Activated naive CD8-positive, alpha-beta T cell treated with anti-CD3 and anti-CD28 coated beads, Interleukin-2, amount 50 U/mL, for 16 hours (primary cell): ENCODE results near the gene RAD51B.

Experiments
- DNase-seq: peaks from one replicate; pipeline ENCODE4 v3.0.0-alpha.2; 2020; ENCODE audit warnings: low read depth, low spot score

RAD51B gene

GRCh38 chr14:68401855-68402254 lies 582.3 kb downstream of the RAD51B start:
- no peak for DNase-seq

GRCh38 chr14:68402525-68403101 lies 583.0 kb downstream of the RAD51B start:
- no peak for DNase-seq

- no peak for DNase-seq
Measured at GRCh38 chr14:68403191-68404145, 583.9 kb downstream of the RAD51B start.

GRCh38 chr14:68404146-68404527 lies 584.6 kb downstream of the RAD51B start:
- no peak for DNase-seq

GRCh38 chr14:68404652-68405183 lies 585.1 kb downstream of the RAD51B start:
- no peak for DNase-seq

- DNase-seq, result no peak
Measured at GRCh38 chr14:68405961-68406360, 586.4 kb downstream of the RAD51B start.

- DNase-seq, result no peak
Measured at GRCh38 chr14:68407285-68407684, 587.7 kb downstream of the RAD51B start.

GRCh38 chr14:68407825-68408224 lies 588.2 kb downstream of the RAD51B start:
- DNase-seq, result no peak

- no peak for DNase-seq
Measured at GRCh38 chr14:68408680-68409079, 589.1 kb downstream of the RAD51B start.

- no peak for DNase-seq
Measured at GRCh38 chr14:68409387-68409786, 589.8 kb downstream of the RAD51B start.

- no peak for DNase-seq
Measured at GRCh38 chr14:68412505-68413465, 593.2 kb downstream of the RAD51B start.

GRCh38 chr14:68413509-68413908 lies 593.9 kb downstream of the RAD51B start:
- DNase-seq, result no peak

GRCh38 chr14:68414121-68414520 lies 594.5 kb downstream of the RAD51B start:
- DNase-seq, result no peak

- DNase-seq, result no peak
Measured at GRCh38 chr14:68416171-68416570, 596.6 kb downstream of the RAD51B start.

GRCh38 chr14:68417009-68417650 lies 597.6 kb downstream of the RAD51B start:
- DNase-seq, result no peak

GRCh38 chr14:68418174-68419118 lies 598.9 kb downstream of the RAD51B start:
- DNase-seq, result no peak

GRCh38 chr14:68420350-68420749 lies 600.8 kb downstream of the RAD51B start:
- no peak for DNase-seq

- DNase-seq, result no peak
Measured at GRCh38 chr14:68421116-68421515, 601.5 kb downstream of the RAD51B start.

- DNase-seq, result no peak
Measured at GRCh38 chr14:68423686-68424085, 604.1 kb downstream of the RAD51B start.
